HG03442 (cell line): ENCODE measurements around the gene SLC6A19.
"Not testable (repeated sequence)": the region's sequence is repeated elsewhere in the genome, so short reads cannot be mapped to it uniquely, and the experiment has no call there.

Experiments
- ATAC-seq: cut with Tn5 transposase; IDR thresholded peaks from one replicate; pipeline ENCODE4 v1.9.1; 2021; ENCODE audit warnings: mild to moderate bottlenecking, moderate library complexity; ENCODE audit not compliant: unreplicated experiment

Gene SLC6A19

GRCh38 chr5:1261643-1262042, 60.2 kb downstream of the SLC6A19 start:
- ATAC-seq: no peak

- no peak for ATAC-seq
Observed at GRCh38 chr5:1262381-1262780, 61.0 kb downstream of the SLC6A19 start.

GRCh38 chr5:1264211-1264610, 62.8 kb downstream of the SLC6A19 start:
- no peak for ATAC-seq

DNA sequence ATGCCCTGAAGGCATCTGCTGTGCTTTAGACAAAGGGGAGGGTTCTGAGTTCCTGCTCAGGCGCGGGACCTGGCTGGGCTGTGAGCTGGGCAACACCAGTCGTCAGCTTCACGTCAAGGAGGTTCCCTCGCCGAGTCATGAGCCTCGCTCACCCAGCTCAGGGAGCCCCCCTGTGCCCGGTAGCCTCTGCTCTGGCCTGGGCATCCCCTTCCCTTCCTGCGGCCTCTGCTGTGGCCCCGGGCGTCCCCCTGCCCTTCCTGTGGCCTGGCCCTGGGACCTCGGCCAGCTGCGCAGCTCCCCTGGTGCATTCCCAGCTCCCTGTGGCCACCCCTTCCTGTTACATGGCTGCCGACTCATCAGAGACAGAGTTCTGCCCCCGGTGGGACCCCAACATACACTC, 63.6 kb downstream of the SLC6A19 start:
- no peak for ATAC-seq

DNA sequence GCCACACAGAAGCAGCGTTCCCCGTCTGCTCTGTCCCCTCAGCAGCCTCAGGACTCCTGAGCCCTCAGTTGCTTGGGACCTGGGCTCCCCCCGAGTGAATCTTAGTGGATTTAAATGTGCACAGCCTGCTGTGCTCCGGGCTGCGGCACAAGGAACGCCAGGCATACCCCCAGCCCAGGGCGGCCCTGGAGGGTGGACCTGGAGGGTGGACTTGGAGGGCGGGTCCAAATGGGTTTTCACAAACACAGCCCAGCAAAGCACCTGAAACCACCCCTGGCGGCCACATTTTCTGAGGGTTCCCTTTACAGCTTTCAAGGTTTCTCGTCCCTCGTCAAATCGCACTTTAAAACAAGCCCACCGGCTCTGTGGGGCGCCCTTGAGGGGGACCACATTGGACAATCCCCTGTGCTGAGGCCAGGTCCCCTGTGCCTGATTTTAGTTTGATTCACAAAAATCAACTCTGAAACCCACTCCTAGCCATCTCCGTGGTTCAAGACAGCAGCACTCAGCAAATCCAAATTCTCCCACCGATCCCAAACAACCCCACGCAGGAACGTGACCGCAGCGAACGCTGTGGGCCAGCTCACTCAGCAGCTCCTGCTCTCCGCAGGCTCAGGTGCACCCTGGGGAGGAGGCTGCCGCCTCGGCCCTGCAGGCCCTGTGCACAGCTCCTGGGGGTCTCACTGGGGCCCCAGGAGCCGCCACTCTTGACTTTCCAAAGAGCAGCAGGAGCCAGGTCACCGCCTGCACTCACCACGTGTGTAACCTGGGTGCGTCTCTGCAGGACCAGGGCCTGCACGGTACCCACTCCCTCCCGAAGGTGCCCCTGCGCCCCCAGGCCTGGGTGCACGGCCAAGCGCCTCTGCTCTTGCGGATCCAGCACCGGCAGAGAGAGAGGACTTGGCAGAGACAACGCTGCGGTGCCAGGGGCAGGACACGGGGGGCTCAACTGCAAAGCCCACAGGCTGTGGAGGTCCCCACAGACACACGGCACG, 64.4 kb downstream of the SLC6A19 start:
- ATAC-seq: no peak

DNA sequence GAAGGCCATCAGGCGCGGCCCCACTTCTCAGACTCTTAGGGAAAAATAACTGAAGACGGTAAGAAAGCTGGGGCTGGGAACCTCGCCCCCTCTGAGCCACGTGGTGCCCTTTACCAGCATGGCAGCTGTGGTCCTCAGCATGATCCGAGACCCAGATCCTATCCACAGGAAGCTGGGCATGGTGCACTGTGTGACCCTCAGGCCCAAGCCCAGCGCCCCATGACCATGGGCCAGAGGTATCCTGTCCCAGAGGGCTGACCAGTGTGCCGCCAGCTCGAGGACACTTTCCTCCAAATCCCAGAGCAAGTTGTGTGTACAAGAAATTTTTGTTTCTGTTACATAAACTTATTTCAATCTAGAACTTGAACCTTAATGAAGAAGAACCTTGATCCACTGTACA, 65.4 kb downstream of the SLC6A19 start:
- no peak for ATAC-seq

DNA sequence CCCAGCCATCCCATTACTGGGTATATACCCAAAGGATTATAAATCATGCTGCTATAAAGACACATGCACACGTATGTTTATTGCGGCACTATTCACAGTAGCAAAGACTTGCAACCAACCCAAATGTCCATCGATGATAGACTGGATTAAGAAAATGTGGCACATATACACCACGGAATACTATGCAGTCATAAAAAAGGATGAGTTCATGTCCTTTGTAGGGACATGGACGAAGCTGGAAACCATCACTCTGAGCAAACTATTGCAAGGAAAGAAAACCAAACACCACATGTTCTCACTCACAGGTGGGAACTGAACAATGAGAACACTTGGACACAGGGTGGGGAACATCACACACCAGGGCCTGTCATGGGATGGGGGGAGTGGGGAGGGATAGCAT, 66.1 kb downstream of the SLC6A19 start:
- not testable (repeated sequence) for ATAC-seq

GRCh38 chr5:1268056-1268455, 66.7 kb downstream of the SLC6A19 start:
- no peak for ATAC-seq

- no peak for ATAC-seq
Observed at GRCh38 chr5:1268666-1269065, 67.3 kb downstream of the SLC6A19 start.

DNA sequence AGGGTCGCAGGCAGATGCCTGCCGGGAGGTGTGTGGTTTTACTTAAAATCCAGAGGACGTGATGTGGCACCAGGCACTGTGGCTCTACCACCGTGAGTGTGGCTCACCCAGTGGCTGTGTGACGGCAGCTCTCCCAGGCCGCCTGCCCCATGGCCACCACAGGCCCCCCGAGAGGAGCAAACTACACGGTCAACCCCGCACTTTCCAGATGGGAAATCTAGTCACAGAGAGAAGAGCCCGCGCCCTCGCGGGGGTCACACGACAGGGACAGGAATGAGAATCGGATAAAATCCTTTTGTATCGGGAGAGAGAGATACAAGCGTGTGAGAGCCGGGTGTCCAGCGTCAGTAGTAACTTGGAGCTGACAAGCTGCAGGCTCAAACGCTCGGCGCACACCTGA, 69.0 kb downstream of the SLC6A19 start:
- ATAC-seq: no peak

- no peak for ATAC-seq
Observed at GRCh38 chr5:1270933-1271914, 69.8 kb downstream of the SLC6A19 start.

DNA sequence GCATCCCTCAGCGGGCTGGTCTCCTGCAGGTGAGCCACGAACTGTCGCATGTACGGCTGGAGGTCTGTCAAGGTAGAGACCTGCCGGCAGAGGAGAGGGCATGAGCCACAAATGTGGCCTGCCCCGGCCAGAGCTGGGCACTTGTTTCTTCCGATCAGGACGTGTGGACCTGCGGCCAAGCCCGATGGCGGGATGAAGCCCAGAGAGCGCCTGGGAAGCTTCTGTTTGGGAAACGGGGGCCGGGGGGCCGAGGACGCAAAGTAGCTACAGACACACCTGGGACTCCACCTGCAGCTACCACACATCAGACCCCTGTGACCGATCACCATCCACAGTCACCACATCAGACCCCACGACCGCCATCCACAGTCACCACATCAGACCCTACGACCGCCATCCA, 70.8 kb downstream of the SLC6A19 start:
- ATAC-seq: no peak

DNA sequence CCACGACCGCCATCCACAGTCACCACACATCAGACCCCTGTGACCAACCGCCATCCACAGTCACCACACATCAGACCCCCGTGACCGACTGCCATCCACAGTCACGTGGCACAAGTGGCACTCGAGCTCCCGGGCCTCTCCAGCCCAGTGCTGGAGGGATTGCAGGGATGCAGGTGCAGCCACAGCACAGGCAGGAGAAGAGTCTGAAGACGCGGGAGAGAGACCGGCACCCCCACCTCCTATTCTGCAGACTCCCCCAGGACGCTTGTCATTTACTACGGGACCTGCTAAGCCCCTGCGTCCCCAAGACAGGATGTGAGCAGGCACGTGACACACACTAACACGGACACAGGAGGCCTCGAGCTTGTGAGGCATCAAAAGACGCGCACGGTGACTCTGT, 72.3 kb downstream of the SLC6A19 start:
- ATAC-seq: no peak

DNA sequence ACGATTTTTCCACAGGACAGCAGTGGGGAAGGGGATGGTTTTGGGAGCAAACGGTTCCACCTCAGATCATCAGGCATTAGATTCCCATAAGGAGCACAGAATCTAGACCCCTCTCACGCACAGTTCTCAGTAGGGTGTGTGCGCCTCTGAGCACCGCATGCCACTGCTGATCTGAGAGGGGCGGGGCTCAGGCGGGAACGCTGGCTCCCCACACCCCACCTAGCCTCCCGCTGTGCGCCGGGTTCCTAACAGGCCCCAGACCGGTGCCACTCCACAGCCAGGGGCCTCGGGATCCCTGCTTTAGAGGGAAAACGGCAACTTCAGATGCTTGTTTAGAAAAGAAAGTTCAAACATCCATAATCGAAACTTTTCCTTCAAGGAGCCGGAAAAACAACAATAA, 73.1 kb downstream of the SLC6A19 start:
- no peak for ATAC-seq
